GM12878 (cell line): ENCODE data around the gene TTC39A. TPM values are rescaled to one million over a fixed set of nuclear protein-coding genes. Genes with fewer than 3 reads are reported as not detected.

Source experiments
- ATAC-seq: fragments of 200-7000 bp; cut with Tn5 transposase; 3 replicates; pipeline ENCODE4 v1.9.1; 2020; ENCODE audit warnings: mild to moderate bottlenecking, moderate library complexity
- BruUV-seq: library from RNA; stranded (reverse); fragments of 400-500 nt; replicated peaks from 2 replicates; lab custom pipeline; 2021; lab: Mats Ljungman, UMichigan
- CTCF ChIA-PET: fragments of 300-600 bp; sonication (Branson Sonifier 250); formaldehyde crosslinking; extraction: SDS; loops from one replicate; lab custom pipeline; 2021; ENCODE audit warnings: inconsistent platforms; lab: Yijun Ruan, JAX
- POLR2A ChIA-PET: fragments of 350-600 bp; formaldehyde crosslinking; extraction: SDS; loops from one replicate; lab custom pipeline; 2021; ENCODE audit warnings: inconsistent platforms; lab: Charles Lee
- RAD21 ChIA-PET: fragments of 300-600 bp; sonication (Branson Sonifier 250); formaldehyde crosslinking; loops from one replicate; lab custom pipeline; 2023; ENCODE audit warnings: antibody characterized with exemption; ENCODE audit not compliant: unreplicated experiment; lab: Charles Lee
- SMC1A ChIA-PET: fragments of 300-600 bp; sonication (Branson Sonifier 250); formaldehyde crosslinking; loops from one replicate; lab custom pipeline; 2023; ENCODE audit not compliant: unreplicated experiment, uncharacterized antibody; lab: Charles Lee
- DNase-seq: peaks from one replicate; pipeline ENCODE4 v3.0.0-alpha.2; 2011; ENCODE audit warnings: low read depth, low spot score
- FAIRE-seq: peaks from 3 replicates; lab custom pipeline; 2011; peaks lifted over from hg19 to GRCh38; lab: Jason Lieb, UNC
- H2AFZ ChIP-seq: 2 replicates; pipeline ENCODE4 v1.6.0; 2011; ENCODE audit warnings: low read depth, low read length, control low read depth; ENCODE audit not compliant: control insufficient read depth
- H3K27ac ChIP-seq: 2 replicates; pipeline ENCODE4 v1.5.1; 2011; ENCODE audit warnings: control low read depth; ENCODE audit not compliant: control insufficient read depth, insufficient read depth
- H3K27me3 ChIP-seq, 2 experiments: replicated peaks in 1 of 2; 2 replicates each; pipeline versions ENCODE4 v1.6.0 to v1.6.1; 2011; ENCODE audit warnings: low read length in 1 of 2; ENCODE audit not compliant: control insufficient read depth in 2 of 2, insufficient read depth in 2 of 2
- H3K36me3 ChIP-seq, 2 experiments: 2 replicates each; pipeline ENCODE4 v1.5.1; 2011; ENCODE audit warnings: low read length in 1 of 2; ENCODE audit not compliant: control insufficient read depth in 2 of 2, insufficient read depth in 2 of 2
- H3K4me1 ChIP-seq: 2 replicates; pipeline ENCODE4 v1.6.1; 2011; ENCODE audit warnings: mild to moderate bottlenecking, low read length, moderate library complexity, mixed read lengths; ENCODE audit not compliant: control insufficient read depth, insufficient read depth
- H3K4me2 ChIP-seq: 2 replicates; pipeline ENCODE4 v1.6.0; 2011; ENCODE audit warnings: control low read depth; ENCODE audit not compliant: control insufficient read depth, insufficient read depth
- H3K4me3 ChIP-seq: fragments of 200-600 bp; sonication (generic); 2 replicates; pipeline ENCODE4 v1.5.1; 2016
- H3K79me2 ChIP-seq: 2 replicates; pipeline ENCODE4 v1.6.0; 2011; ENCODE audit warnings: low read length; ENCODE audit not compliant: control insufficient read depth, insufficient read depth
- H3K9ac ChIP-seq: 2 replicates; pipeline ENCODE4 v1.8.0; 2011; ENCODE audit warnings: low read length, control low read depth, mixed read lengths; ENCODE audit not compliant: control insufficient read depth, insufficient read depth
- H3K9me3 ChIP-seq: replicated peaks from 3 replicates; pipeline ENCODE4 v1.5.1; 2011; ENCODE audit warnings: mild to moderate bottlenecking, low read length; ENCODE audit not compliant: control insufficient read depth, insufficient read depth
- H4K20me1 ChIP-seq: 2 replicates; pipeline ENCODE4 v1.6.0; 2011; ENCODE audit not compliant: control insufficient read depth, insufficient read depth
- ATF7 ChIP-seq: fragments of 450-650 bp; IDR thresholded peaks from 2 replicates; pipeline ENCODE4 v1.6.1; 2016; ENCODE audit warnings: low read depth, mild to moderate bottlenecking
- BHLHE40 ChIP-seq, 2 experiments: fragments of 450-650 bp in 1 of 2; IDR thresholded peaks; 2 replicates each; pipeline ENCODE4 v1.6.1; 2011 to 2017; ENCODE audit warnings: low read depth in 2 of 2, borderline replicate concordance in 1 of 2, improper control_type of control experiment in 1 of 2, low read length in 1 of 2, mild to moderate bottlenecking in 1 of 2
- EZH2 ChIP-seq: IDR thresholded peaks from 2 replicates; pipeline ENCODE4 v1.6.1; 2012; ENCODE audit warnings: low read depth, mild to moderate bottlenecking, control low read depth, inconsistent platforms, low read length, borderline replicate concordance; ENCODE audit not compliant: control insufficient read depth
- FOXK2 ChIP-seq: fragments of 450-650 bp; IDR thresholded peaks from 2 replicates; pipeline ENCODE4 v1.6.1; 2017; ENCODE audit warnings: mild to moderate bottlenecking, moderate library complexity
- GABPA ChIP-seq: IDR thresholded peaks from 2 replicates; pipeline ENCODE4 v1.6.1; 2014; ENCODE audit warnings: antibody characterized with exemption, low read depth, mild to moderate bottlenecking, inconsistent platforms
- JUNB ChIP-seq: IDR thresholded peaks from 2 replicates; pipeline ENCODE4 v1.6.1; 2016; ENCODE audit warnings: antibody characterized with exemption, mild to moderate bottlenecking
- MYC ChIP-seq: IDR thresholded peaks from 2 replicates; pipeline ENCODE4 v1.6.1; 2011; ENCODE audit warnings: mild to moderate bottlenecking, low read length, moderate library complexity, inconsistent platforms; ENCODE audit not compliant: insufficient read depth, insufficient replicate concordance, insufficient read length, severe bottlenecking
- NKRF ChIP-seq: fragments of 450-650 bp; conservative IDR thresholded peaks from 2 replicates; pipeline ENCODE4 v1.6.1; 2017; ENCODE audit warnings: mild to moderate bottlenecking, moderate library complexity
- NR2F1 ChIP-seq: fragments of 450-650 bp; conservative IDR thresholded peaks from 2 replicates; pipeline ENCODE4 v1.6.1; 2017; ENCODE audit warnings: mild to moderate bottlenecking
- NRF1 ChIP-seq: conservative IDR thresholded peaks from 2 replicates; pipeline ENCODE4 v1.6.1; 2011; ENCODE audit warnings: mild to moderate bottlenecking, low read depth, low read length, improper control_type of control experiment
- PAX5 ChIP-seq: IDR thresholded peaks from 2 replicates; pipeline ENCODE4 v1.6.1; 2011; ENCODE audit warnings: low read depth, low read length, borderline replicate concordance
- PAX8 ChIP-seq: fragments of 450-650 bp; IDR thresholded peaks from 2 replicates; pipeline ENCODE4 v1.6.1; 2017; ENCODE audit warnings: mild to moderate bottlenecking, moderate library complexity
- POU2F2 ChIP-seq: IDR thresholded peaks from 3 replicates; pipeline ENCODE4 v1.6.1; 2011; ENCODE audit warnings: low read depth, mild to moderate bottlenecking, low read length, borderline replicate concordance
- RAD21 ChIP-seq: IDR thresholded peaks from 2 replicates; pipeline ENCODE4 v1.6.1; 2011; ENCODE audit warnings: mild to moderate bottlenecking, low read depth, low read length, moderate library complexity; ENCODE audit not compliant: insufficient read depth
- SMAD5 ChIP-seq: IDR thresholded peaks from 2 replicates; pipeline ENCODE4 v1.6.1; 2016; ENCODE audit warnings: antibody characterized with exemption, low read depth
- SMARCA5 ChIP-seq: fragments of 450-650 bp; IDR thresholded peaks from 2 replicates; pipeline ENCODE4 v1.6.1; 2017; ENCODE audit warnings: mild to moderate bottlenecking
- SRF ChIP-seq, 2 experiments: IDR thresholded peaks; 2 replicates each; pipeline ENCODE4 v1.6.1; 2011; ENCODE audit warnings: low read depth in 2 of 2, low read length in 2 of 2, mild to moderate bottlenecking in 1 of 2, moderate library complexity in 1 of 2
- STAT1 ChIP-seq: fragments of 450-650 bp; conservative IDR thresholded peaks from 2 replicates; pipeline ENCODE4 v1.6.1; 2014; ENCODE audit warnings: antibody characterized with exemption, mild to moderate bottlenecking
- TCF7 ChIP-seq: IDR thresholded peaks from 2 replicates; pipeline ENCODE4 v1.6.1; 2014; ENCODE audit warnings: antibody characterized with exemption, borderline replicate concordance
- ZNF207 ChIP-seq: fragments of 450-650 bp; IDR thresholded peaks from 2 replicates; pipeline ENCODE4 v1.6.1; 2014; ENCODE audit warnings: antibody characterized with exemption, mild to moderate bottlenecking, borderline replicate concordance
- ZZZ3 ChIP-seq: IDR thresholded peaks from 2 replicates; pipeline ENCODE4 v1.6.1; 2011; ENCODE audit warnings: low read depth; ENCODE audit not compliant: control insufficient read depth, insufficient read length
- WGBS: methylation state at CpG from one replicate; pipeline ENCODE4 v1.1.6; 2016; ENCODE audit warnings: low lambda C conversion rate; ENCODE audit not compliant: insufficient replicate concordance, insufficient coverage; ENCODE audit errors: missing lambda C conversion rate; 5-methylcytosine and 5-hydroxymethylcytosine counted together
- in situ Hi-C: fragments of 300-500 bp; cut with MboI; formaldehyde crosslinking; loops from 9 replicates; pipeline ENCODE4 v1.14.3; 2018; ENCODE audit warnings: mixed read lengths
- intact Hi-C: fragments of 100-400 bp; cut with micrococcal nuclease; formaldehyde crosslinking; loops from one replicate; pipeline ENCODE4 v1.14.2; 2022; ENCODE audit not compliant: unreplicated experiment
- polyA plus RNA-seq, 11 experiments: library from polyadenylated mRNA; depleted of rRNA in 4 of 11; unstranded in 6 of 11; stranded (reverse) in 5 of 11; fragments of >200 nt; fragmentation: Nextera tagmentation in 4 of 11; fragmentation: Illumina TruSeq in 1 of 11; extraction: Ambion mirVana in 4 of 11; extraction: Trizol in 1 of 11; gene quantifications; 1 replicate in 1 of 11; 2 replicates in 10 of 11; pipeline versions ENCODE4 v1.2.1 to v1.2.3, GENCODE V29; 2011 to 2016; ENCODE audit warnings: inconsistent platforms in 2 of 11, missing spikeins in 2 of 11, low read depth in 1 of 11
- total RNA-seq, 4 experiments: library from RNA; depleted of rRNA in 3 of 4; stranded (reverse); fragments of >200 nt in 3 of 4; fragmentation: Illumina TruSeq in 1 of 4; extraction: Trizol in 1 of 4; gene quantifications; 2 replicates each; pipeline versions ENCODE4 v1.2.1 to v1.2.3, GENCODE V29; 2013 to 2021

The TTC39A gene
- total and polyA plus RNA-seq, 10 of the 15 experiments (the other 5 are each of a cell fraction or from before 2014, with no cell fraction given): 0.18 to 3.0 (median 1.2) TPM

GRCh38 chr1:51355382-51355781, 25.0 kb upstream of the TTC39A start (continued):
- no peak for TF ChIP-seq POU2F2
- TF ChIP-seq SMARCA5: no peak
- no peak for TF ChIP-seq MYC
- TF ChIP-seq TCF7: no peak
- TF ChIP-seq ZZZ3: no peak
- no peak for TF ChIP-seq PAX5
- TF ChIP-seq FOXK2: no peak
- no peak for TF ChIP-seq STAT1
- no peak for TF ChIP-seq ZNF207
- no peak for TF ChIP-seq PAX8
- TF ChIP-seq BHLHE40 (IDR thresholded peaks at IDR 0.05; ENCODE audit: borderline replicate concordance in 1 of 2, low read depth in 2 of 2, low read length in 1 of 2): no peak
- TF ChIP-seq NRF1: no peak
- no peak for TF ChIP-seq RAD21
- TF ChIP-seq, all 136 proteins: peak for 0

DNA sequence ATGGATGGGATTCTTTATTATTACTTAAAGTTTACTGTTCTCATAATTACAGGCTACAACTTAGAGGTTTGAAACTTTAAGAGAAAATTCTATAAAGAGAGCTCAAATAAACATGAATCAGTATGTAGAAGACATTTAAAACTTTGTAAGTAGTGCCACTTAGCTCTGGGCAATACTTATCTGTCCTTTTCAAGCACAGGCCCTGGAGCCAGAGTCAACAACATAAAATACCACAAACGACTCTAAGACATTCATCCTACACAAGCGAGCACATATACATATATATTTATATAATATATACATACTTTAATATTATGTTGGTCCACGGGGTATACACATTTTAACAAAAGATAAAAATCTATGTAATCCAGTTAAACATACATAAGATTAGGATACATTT, 24.1 kb upstream of the TTC39A start:
- H2AFZ ChIP-seq: no peak overlapping the region
- no peaks in the 10 kb centered on the region for H4K20me1 ChIP-seq
- 95% methylated on average over 3 of the region's 3 CpGs for WGBS
- in situ Hi-C loops (no loop called here), intact Hi-C loops (no loop called here)
- no peaks in the 10 kb centered on the region for H3K27me3 ChIP-seq
- no peak overlapping the region for H3K27ac ChIP-seq
- no peaks in the 10 kb centered on the region for H3K4me1 ChIP-seq
- no peak for FAIRE-seq
- TF ChIP-seq NR2F1 (no peak), JUNB (no peak), NKRF (no peak), SRF (IDR thresholded peaks at IDR 0.05; ENCODE audit: low read depth in 2 of 2, low read length in 2 of 2) (no peak), GABPA (no peak), EZH2 (no peak), SMAD5 (no peak), ATF7 (no peak)
- no peak overlapping the region for H3K4me3 ChIP-seq
- peaks cover 0 to 8% of the 10 kb centered on the region in 2 experiments; a peak in 1 of 4 replicates for H3K36me3 ChIP-seq
- ChIA-PET CTCF (interaction anchor here (0.6 to 1.3 kb wide), 2 partner anchors 20 to 57 kb away, joined by 3 read pairs; no protein-coding TSS in a partner anchor), SMC1A (interaction anchor here (2.3 to 2.7 kb wide), 2 partner anchors 8 to 181 kb away, joined by 6 read pairs; no protein-coding TSS in a partner anchor), POLR2A (interaction anchor here (0.6 kb wide), 1 partner anchor 229 kb away, joined by 4 read pairs; no protein-coding TSS in a partner anchor), RAD21 (no interaction called here)
- no TSS peak for BruUV-seq
- no peak for DNase-seq
- no peak overlapping the region for H3K9ac ChIP-seq
- no peaks in the 10 kb centered on the region for H3K79me2 ChIP-seq
- H3K4me2 ChIP-seq: no peak overlapping the region
- no peak for ATAC-seq
- H3K9me3 ChIP-seq: no peaks in the 10 kb centered on the region
